ENCODE measurements around the gene PKIG. TPM values are rescaled to one million over a fixed set of nuclear protein-coding genes. Genes with fewer than 3 reads are reported as not detected.
A peak's percentile ranks its signal among the peaks of the same experiment; 100 is the strongest.

The PKIG gene
- total RNA-seq, 2 experiments from 2014 or later = 3.3 to 5.1 TPM

DNA sequence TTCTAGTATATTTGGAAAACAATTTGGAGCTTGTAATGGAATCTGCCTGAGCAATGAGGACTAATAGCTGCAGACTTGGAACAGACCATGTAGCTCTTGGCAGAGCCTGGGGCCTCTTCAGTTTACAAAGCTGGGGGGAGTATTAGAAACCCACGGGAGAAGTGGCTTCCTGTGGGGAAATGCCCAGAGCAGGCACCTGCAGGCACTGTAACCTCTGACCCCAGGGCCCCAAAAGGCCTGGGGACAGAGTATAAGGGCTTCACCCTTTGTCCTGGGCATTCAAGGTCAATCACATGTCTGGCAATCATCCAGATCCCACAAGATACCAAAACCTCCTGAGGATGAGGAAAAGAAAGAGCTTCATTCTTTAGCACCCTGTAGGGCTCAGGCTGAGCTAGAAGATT lies 19.4 kb downstream of the PKIG start:
- ChIA-PET CTCF (interaction anchor here (1.0 kb wide), 1 partner anchor 9 kb away, joined by 3 read pairs; no protein-coding TSS in a partner anchor), POLR2A (interaction anchor here (0.6 to 0.7 kb wide), 2 partner anchors 8 to 38 kb away, joined by 5 read pairs; no protein-coding TSS in a partner anchor)
- H3K27me3 Mint-ChIP-seq = no peaks in the 10 kb centered on the region
- H3K9me3 Mint-ChIP-seq = no peaks in the 10 kb centered on the region
- DNase-seq = no peak
- no peaks in the 10 kb centered on the region for H3K36me3 Mint-ChIP-seq (ENCODE audit: low read depth)
- H3K4me3 Mint-ChIP-seq = no peak overlapping the region
- H3K4me1 Mint-ChIP-seq = peaks cover 28% of the 10 kb centered on the region
- H3K27ac Mint-ChIP-seq = no peak overlapping the region

DNA sequence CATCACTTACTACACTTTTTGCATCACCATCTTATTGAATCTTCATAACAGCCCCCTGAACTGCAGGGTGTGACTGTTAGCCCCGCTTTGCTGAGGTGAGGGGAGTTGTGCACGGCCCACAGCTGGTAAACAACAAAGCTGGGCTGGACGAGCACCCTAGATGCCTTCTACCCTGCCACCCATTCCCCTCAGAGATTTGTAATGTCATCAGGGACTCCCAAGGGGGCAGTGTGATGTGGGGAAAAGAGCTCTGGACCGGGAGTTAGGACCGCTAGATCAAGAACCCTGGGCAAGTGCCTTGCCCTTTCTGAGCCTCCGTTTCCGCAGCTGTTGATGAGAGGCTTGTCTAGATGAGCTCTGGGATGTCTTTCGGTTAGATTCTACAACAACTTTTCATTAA lies 20.9 kb downstream of the PKIG start:
- H3K27ac Mint-ChIP-seq = no peak overlapping the region
- H3K4me3 Mint-ChIP-seq = no peak overlapping the region
- no peaks in the 10 kb centered on the region for H3K27me3 Mint-ChIP-seq
- ChIA-PET CTCF (interaction anchor here (0.6 to 2.0 kb wide), 5 partner anchors 9 to 325 kb away, joined by 3 to 8 read pairs (median 4); no protein-coding TSS in a partner anchor), POLR2A (interaction anchor here (0.8 kb wide), 1 partner anchor 38 kb away, joined by 3 read pairs; no protein-coding TSS in a partner anchor)
- DNase-seq = no peak
- H3K4me1 Mint-ChIP-seq = peaks cover 22% of the 10 kb centered on the region
- H3K36me3 Mint-ChIP-seq (ENCODE audit: low read depth) = no peaks in the 10 kb centered on the region
- H3K9me3 Mint-ChIP-seq = no peaks in the 10 kb centered on the region

DNA sequence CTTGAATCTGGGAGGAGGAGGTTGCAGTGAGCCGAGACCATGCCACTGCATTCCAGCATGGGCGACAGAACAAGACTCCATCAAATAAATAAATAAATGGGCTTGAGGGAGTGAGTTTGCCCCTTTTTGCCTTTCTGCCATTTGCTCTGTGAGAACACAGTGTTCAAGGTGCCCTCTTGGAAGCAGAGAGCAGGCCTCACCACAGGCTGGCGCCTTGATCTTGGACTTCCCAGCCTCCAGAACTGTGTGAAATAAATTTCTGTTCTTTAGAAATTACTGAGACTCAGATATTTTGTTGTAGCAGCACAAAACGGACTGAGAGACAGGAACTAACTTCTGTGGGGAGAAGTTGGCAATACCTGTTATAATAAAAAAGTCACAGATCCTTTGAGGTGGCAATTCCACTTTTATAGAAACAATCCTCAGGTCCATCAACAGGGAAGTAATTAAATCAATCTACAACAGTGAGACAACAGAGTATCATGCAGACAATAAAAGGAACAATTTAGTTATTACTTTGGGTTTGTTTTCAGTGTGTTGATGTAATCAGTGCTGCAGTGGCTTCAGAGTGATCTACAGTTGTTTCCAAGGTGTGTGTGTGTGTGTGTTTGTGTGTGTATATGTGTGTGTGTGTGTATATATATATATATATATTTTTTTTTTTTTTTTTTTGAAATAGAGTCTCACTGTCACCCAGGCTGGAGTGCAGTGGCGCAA lies 24.5 kb downstream of the PKIG start:
- Mint-ChIP-seq H3K9me3 (no peaks in the 10 kb centered on the region), H3K27ac (no peak overlapping the region), H3K4me3 (no peak overlapping the region), H3K27me3 (no peaks in the 10 kb centered on the region), H3K4me1 (peaks cover 19% of the 10 kb centered on the region), H3K36me3 (ENCODE audit: low read depth) (peaks cover 2% of the 10 kb centered on the region)
- DNase-seq = no peak
- ChIA-PET POLR2A (no interaction called here), CTCF (interaction anchor here (0.6 to 3.9 kb wide), 2 partner anchors 9 to 1198 kb away, joined by 4 to 19 read pairs; no protein-coding TSS in a partner anchor)

DNA sequence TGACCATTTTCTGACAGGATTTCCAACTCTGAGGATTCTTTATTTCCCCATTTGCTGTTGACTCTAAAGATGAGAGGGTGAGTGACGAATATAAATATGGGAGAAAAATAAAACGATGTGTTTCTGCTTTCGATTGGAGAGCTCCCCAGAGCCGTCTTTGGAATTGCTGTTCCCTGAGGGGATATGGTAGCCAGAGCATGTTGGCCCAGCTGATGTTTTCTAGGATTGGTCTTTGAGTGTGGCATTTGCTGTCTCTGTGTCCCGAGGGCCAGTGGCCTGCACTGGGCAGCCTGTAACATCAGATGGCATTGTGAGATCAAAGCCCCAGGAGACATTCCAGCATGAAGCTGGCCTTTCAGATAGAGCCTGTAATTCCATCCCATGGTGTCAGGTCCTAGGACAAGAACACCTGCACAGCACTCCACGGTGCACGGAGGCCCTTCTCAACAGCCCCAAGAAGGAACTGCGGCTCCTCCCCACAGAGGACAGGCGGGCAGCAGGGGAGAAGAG lies 26.7 kb downstream of the PKIG start:
- H3K4me3 Mint-ChIP-seq = no peak overlapping the region
- no peaks in the 10 kb centered on the region for H3K27me3 Mint-ChIP-seq
- DNase-seq = no peak
- peaks cover 20% of the 10 kb centered on the region for H3K4me1 Mint-ChIP-seq
- CTCF ChIA-PET = interaction anchor here (0.7 to 3.9 kb wide), 8 partner anchors 11 to 224 kb away, joined by 3 to 19 read pairs (median 4); no protein-coding TSS in a partner anchor
- H3K27ac Mint-ChIP-seq = no peak overlapping the region
- no peaks in the 10 kb centered on the region for H3K9me3 Mint-ChIP-seq
- POLR2A ChIA-PET = no interaction called here
- peaks cover 5% of the 10 kb centered on the region for H3K36me3 Mint-ChIP-seq (ENCODE audit: low read depth)

DNA sequence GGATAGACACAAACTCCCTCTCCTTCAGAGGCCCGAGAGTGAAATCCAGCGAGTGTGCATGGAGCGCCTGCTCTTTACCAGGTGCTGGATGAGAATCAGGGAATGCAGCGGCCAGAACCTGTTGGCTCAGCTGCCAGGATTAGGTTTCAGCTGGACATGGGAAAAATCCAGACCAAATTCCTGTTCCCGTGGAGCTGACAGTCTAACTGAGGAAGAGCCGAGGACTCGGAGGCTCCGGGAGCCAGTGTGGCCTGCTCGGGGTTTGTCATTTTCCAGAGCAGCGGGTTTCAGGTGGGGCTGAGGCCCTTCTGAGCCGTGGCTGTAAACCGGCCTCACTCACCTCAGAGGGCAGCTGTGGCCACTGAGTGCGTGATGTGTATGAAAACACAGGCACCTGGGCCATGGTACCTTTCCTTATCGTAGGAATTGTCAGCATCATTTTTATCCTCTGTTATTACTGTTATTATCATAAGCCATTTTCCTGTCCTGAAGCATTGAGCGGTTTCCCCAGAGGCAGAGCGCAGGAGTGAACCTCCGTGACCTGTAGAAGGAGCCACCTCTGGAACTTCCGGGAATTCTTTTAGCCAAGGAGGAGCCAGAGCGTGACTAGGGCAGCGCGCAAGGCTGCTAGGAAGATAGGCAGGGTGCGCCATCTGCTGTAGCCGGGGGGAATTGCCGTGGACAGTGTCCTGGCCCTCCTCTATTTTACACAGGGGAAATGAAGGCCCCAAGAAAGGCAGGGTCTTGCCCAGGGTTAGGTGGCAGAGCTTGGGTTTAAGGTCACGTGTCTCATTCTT lies 27.3 kb downstream of the PKIG start:
- Mint-ChIP-seq H3K27ac (peak overlapping the region; percentile 95), H3K27me3 (no peaks in the 10 kb centered on the region), H3K4me3 (peak overlapping the region; percentile 22), H3K36me3 (ENCODE audit: low read depth) (peaks cover 10% of the 10 kb centered on the region), H3K4me1 (peaks cover 25% of the 10 kb centered on the region), H3K9me3 (no peaks in the 10 kb centered on the region)
- ChIA-PET POLR2A (interaction anchor here (0.7 kb wide), 1 partner anchor 8 kb away, joined by 5 read pairs; no protein-coding TSS in a partner anchor), CTCF (interaction anchor here (0.6 to 3.9 kb wide), 21 partner anchors 8 to 803 kb away, joined by 3 to 19 read pairs (median 3); partner anchors contain the start of gene SYS1)
- DNase-seq = peak; percentile 84

DNA sequence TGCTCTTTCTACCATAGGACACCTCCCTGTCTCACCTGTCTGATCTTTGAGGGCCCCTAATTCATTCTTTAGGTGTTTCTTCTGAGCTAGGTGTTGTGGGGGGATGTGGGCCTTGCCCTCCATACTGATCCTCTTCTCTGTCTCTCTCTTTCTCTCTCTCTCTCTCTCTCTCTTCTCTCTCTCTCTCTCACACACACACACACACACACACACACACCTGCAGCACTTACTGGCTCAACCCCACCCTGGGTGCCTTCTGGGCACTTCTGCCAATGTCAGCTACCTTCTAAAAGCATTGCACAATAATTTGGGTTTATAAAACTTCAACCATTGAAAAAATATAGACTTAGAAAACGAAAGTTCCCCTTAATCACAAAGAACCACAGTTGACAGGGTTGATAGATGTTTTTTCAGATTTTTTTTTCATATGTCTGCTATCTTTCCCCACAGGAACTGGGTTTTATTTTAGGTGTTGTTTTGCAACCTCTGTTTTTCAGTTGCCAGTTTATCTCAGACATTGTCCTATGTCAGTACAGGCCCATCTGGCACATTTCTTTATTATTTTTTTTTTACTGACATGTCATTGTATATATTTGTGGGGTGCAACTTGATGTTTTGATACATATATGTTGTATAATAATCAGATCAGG lies 28.1 kb downstream of the PKIG start:
- no peak overlapping the region for H3K4me3 Mint-ChIP-seq
- peaks cover 16% of the 10 kb centered on the region for H3K36me3 Mint-ChIP-seq (ENCODE audit: low read depth)
- H3K9me3 Mint-ChIP-seq = no peaks in the 10 kb centered on the region
- DNase-seq = peak; percentile 23
- no peaks in the 10 kb centered on the region for H3K27me3 Mint-ChIP-seq
- H3K4me1 Mint-ChIP-seq = peaks cover 32% of the 10 kb centered on the region
- peak overlapping the region; percentile 95 for H3K27ac Mint-ChIP-seq
- POLR2A ChIA-PET = interaction anchor here (0.7 kb wide), 1 partner anchor 9 kb away, joined by 5 read pairs; no protein-coding TSS in a partner anchor
- CTCF ChIA-PET = interaction anchor here (0.6 to 3.9 kb wide), 16 partner anchors 8 to 802 kb away, joined by 3 to 19 read pairs (median 3); partner anchors contain the start of gene SYS1

DNA sequence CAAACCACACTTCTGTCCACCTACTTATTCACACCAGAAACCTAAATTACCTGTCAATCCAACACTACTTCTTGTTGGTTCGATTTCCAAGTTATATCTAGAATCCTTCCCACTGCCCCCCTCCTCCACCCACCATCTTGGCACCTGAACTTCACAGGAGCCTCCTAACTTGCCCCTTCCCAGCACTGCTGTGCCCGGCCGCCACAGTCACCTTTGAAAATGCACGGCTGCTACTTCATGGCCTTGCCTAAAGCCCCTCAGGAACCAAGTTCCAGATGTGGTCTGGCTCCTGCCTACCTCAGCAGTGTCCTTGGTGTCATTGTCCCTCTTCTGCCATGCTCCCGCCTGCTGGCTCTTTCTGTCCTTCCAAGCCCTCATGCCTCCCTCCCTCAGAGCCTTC lies 31.2 kb downstream of the PKIG start:
- DNase-seq = no peak
- Mint-ChIP-seq H3K9me3 (no peaks in the 10 kb centered on the region), H3K27ac (peak overlapping the region; percentile 12), H3K36me3 (ENCODE audit: low read depth) (peaks cover 28% of the 10 kb centered on the region), H3K4me3 (no peak overlapping the region), H3K4me1 (peaks cover 56% of the 10 kb centered on the region), H3K27me3 (no peaks in the 10 kb centered on the region)
- POLR2A ChIA-PET = no interaction called here
- CTCF ChIA-PET = no interaction called here

DNA sequence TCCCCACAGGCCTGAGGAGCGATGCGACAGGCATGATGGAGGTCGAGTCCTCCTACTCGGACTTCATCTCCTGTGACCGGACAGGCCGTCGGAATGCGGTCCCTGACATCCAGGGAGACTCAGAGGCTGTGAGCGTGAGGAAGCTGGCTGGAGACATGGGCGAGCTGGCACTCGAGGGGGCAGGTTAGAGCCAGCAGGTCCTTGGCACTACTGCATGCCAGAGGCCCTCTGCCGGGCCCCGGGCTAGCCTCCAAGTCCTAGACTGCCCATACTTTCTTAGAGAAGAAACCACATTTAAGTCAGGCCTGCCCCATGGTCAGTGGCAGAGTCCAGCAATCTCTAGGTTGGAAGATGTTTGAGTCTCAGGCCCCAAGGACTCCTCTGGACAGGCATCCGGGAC lies 32.1 kb downstream of the PKIG start:
- ChIA-PET POLR2A (no interaction called here), CTCF (interaction anchor here (1.1 to 1.5 kb wide), 2 partner anchors 16 to 70 kb away, joined by 3 to 5 read pairs; no protein-coding TSS in a partner anchor)
- peaks cover 65% of the 10 kb centered on the region for H3K4me1 Mint-ChIP-seq
- DNase-seq = no peak
- H3K9me3 Mint-ChIP-seq = no peaks in the 10 kb centered on the region
- peaks cover 34% of the 10 kb centered on the region for H3K36me3 Mint-ChIP-seq (ENCODE audit: low read depth)
- H3K27ac Mint-ChIP-seq = peak overlapping the region; percentile 89
- peak overlapping the region; percentile 13 for H3K4me3 Mint-ChIP-seq
- no peaks in the 10 kb centered on the region for H3K27me3 Mint-ChIP-seq

DNA sequence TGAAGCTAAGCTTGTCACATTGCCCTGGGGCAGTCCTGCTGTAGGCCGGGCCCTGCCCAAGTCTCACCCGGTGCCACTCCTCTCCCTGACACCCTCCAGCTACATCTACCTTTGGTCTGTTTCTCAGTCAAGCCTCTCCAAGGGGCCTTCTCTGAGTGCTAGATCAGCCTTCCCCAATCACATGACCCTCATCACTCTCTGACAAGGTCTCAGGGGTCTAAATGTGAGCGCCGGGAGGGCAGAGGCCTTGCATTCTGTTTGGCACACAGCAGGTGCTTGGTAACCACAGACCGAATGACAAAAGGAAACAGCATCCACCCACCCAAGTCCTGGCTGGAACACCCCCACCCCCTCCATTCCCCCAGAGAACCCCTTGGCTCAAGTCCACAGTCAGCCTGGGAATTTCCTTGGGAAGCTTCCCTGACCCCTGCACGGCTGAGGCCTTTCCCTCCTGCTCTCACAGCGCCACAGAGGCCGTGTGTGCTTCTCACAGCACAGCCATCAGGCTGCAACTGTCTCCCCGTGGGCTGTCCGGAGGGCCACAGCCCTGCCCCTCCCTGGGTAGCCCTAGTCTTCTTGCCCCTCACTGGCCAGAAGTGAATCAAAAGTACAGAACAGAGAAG lies 32.9 kb downstream of the PKIG start:
- peaks cover 66% of the 10 kb centered on the region for H3K4me1 Mint-ChIP-seq
- no peak for DNase-seq
- no peak overlapping the region for H3K4me3 Mint-ChIP-seq
- POLR2A ChIA-PET = no interaction called here
- peaks cover 41% of the 10 kb centered on the region for H3K36me3 Mint-ChIP-seq (ENCODE audit: low read depth)
- peak overlapping the region; percentile 89 for H3K27ac Mint-ChIP-seq
- CTCF ChIA-PET = interaction anchor here (1.5 kb wide), 1 partner anchor 69 kb away, joined by 5 read pairs; no protein-coding TSS in a partner anchor
- H3K27me3 Mint-ChIP-seq = no peaks in the 10 kb centered on the region
- H3K9me3 Mint-ChIP-seq = no peaks in the 10 kb centered on the region

DNA sequence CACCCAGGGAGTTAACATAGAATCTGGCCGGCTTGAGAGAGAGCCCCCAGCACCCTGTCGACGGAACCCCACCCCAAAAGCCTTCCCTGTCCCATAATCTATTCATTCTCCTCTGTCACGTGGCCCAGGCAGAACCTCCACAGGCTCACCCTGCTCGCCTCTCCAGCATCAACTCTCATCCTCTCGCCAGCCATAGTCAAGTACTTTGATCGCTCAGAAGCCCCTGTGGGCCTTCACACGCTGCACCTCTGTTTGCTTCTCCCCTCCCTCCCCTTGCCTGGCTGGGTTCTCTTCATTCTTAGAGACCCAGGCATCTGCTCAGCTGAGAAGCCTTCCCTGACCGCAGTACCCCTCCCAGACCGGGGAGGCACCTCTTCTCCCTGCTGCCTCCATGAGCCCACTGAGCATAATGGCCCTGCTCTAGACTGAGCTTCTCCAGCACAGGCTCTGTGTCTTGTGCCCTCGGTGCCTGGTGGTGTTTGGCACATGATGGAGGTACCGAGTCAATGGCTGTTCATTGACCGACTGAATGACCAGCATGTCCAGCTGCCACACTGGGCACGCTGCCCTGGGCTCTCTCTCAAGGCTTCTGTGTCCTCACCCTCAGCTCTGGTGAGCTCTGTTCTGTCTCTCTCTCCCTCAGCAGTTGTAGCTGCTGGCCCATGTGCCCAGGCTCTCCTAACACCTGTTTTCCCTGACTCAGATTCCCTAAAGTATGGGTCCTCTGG lies 33.7 kb downstream of the PKIG start:
- no peak overlapping the region for H3K4me3 Mint-ChIP-seq
- DNase-seq = no peak
- no peaks in the 10 kb centered on the region for H3K27me3 Mint-ChIP-seq
- peaks cover 61% of the 10 kb centered on the region for H3K4me1 Mint-ChIP-seq
- peak overlapping the region; percentile 89 for H3K27ac Mint-ChIP-seq
- CTCF ChIA-PET = interaction anchor here (0.7 kb wide), 1 partner anchor 40 kb away, joined by 3 read pairs; no protein-coding TSS in a partner anchor
- POLR2A ChIA-PET = no interaction called here
- no peaks in the 10 kb centered on the region for H3K9me3 Mint-ChIP-seq
- peaks cover 49% of the 10 kb centered on the region for H3K36me3 Mint-ChIP-seq (ENCODE audit: low read depth)

DNA sequence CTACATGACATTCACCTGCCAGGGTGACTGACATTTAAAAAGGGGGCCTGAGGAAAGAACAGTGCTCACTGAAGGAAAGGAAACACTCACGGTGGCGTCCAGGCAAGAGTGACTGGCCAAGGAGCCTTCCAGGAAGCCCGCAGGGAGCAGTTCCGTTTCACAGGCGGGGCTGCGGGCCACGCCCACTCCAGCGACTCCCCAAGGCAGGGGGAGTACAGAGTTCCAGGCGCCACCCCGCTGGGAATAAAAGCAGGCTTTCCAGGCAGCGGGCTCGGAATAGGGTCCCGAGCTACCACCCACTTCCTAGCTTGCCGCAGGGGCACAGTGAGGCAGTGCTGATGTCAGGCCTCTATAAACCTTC lies 34.2 kb downstream of the PKIG start:
- peaks cover 57% of the 10 kb centered on the region for H3K4me1 Mint-ChIP-seq

More for the DNA sequence above, 34.2 kb downstream of the PKIG start:
- Mint-ChIP-seq H3K27ac (peak overlapping the region; percentile 76), H3K27me3 (no peaks in the 10 kb centered on the region), H3K36me3 (ENCODE audit: low read depth) (peaks cover 54% of the 10 kb centered on the region), H3K9me3 (no peaks in the 10 kb centered on the region), H3K4me3 (no peak overlapping the region)
- ChIA-PET CTCF (interaction anchor here (0.7 to 1.5 kb wide), 2 partner anchors 41 to 228 kb away, joined by 3 read pairs; no protein-coding TSS in a partner anchor), POLR2A (no interaction called here)
- DNase-seq = no peak

Measured in activated CD4-positive, alpha-beta T cell treated with anti-CD3 and anti-CD28 coated beads, Interleukin-2, amount 10 ng/mL, durations not matched to agents 7 days and 5 days (primary cell).